Fibroblast of lung (primary cell): Measurements from ENCODE around the gene CES3.

Source experiments
- CTCF ChIP-seq, 2 donors: IDR thresholded peaks in 1 of 2; conservative IDR thresholded peaks in 1 of 2; 1 replicate in 1 of 2; 2 replicates in 1 of 2; pipeline ENCODE4 v1.5.1; 2011 to 2012; ENCODE audit warnings: low read length in 2 of 2, control low read depth in 1 of 2, inconsistent platforms in 1 of 2, low read depth in 1 of 2, mild to moderate bottlenecking in 1 of 2
- EZH2 ChIP-seq: IDR thresholded peaks from 2 replicates; pipeline ENCODE4 v1.5.1; 2012; ENCODE audit warnings: low read length, control low read depth, mild to moderate bottlenecking; ENCODE audit errors: missing control alignments

GRCh38 chr16:66927918-66928649, 33.0 kb upstream of the CES3 start:
- TF ChIP-seq CTCF (conservative IDR thresholded peaks at IDR 0.05 in 1 of 2, IDR thresholded peaks at IDR 0.05 in 1 of 2; ENCODE audit: low read depth in 1 of 2, low read length in 2 of 2) (no peak), EZH2 (no peak)
